ENCODE data around the gene CACUL1. TPM values are rescaled to one million over a fixed set of nuclear protein-coding genes. Genes with fewer than 3 reads are reported as not detected.

CACUL1 gene
- total RNA-seq, 1 experiment from 2014 or later = 38.5 TPM

- no CpG with 5 or more reads among the region's 17 CpGs for WGBS (ENCODE audit: extremely low coverage, insufficient read length, low lambda C conversion rate)
- no peaks in the 10 kb centered on the region for H3K27me3 ChIP-seq (ENCODE audit: insufficient read depth, low read length)
Measured at GRCh38 chr10:118753331-118754228, 1.2 kb downstream of the CACUL1 start.

More at GRCh38 chr10:118753331-118754228, 1.2 kb downstream of the CACUL1 start:
- TF ChIP-seq CTCF (conservative IDR thresholded peaks at IDR 0.05) = no peak
- H3K36me3 Mint-ChIP-seq (ENCODE audit: insufficient read depth in 1 of 3, low read depth in 3 of 3) = peaks cover 0 to 9% (median 4%) of the 10 kb centered on the region in 3 experiments; a peak in 3 of 7 replicates
- Histone ChIP-seq H3T11ph (ENCODE audit: low read length) (no peak overlapping the region), H4K20me1 (ENCODE audit: control insufficient read depth, insufficient read depth, insufficient read length) (no peaks in the 10 kb centered on the region), H3K23ac (ENCODE audit: insufficient read length, low read depth, low read length) (no peak overlapping the region), H2BK15ac (ENCODE audit: low read depth, low read length) (no peak overlapping the region), H3K9me3 (ENCODE audit: control insufficient read depth, low read depth, low read length) (no peaks in the 10 kb centered on the region), H3K27ac (ENCODE audit: insufficient read length, low read depth, low read length) (peak overlapping the region; percentile 54), H2AK5ac (ENCODE audit: insufficient read length, low read length) (no peak overlapping the region), H3K4me2 (ENCODE audit: insufficient read depth, insufficient read length, low read length) (peak overlapping the region; percentile 100), H4K91ac (ENCODE audit: insufficient read length, low read depth, low read length) (no peak overlapping the region), H3K23me2 (ENCODE audit: insufficient read length, low read depth, low read length, poor library complexity, severe bottlenecking) (peaks cover 15% of the 10 kb centered on the region), H2BK5ac (ENCODE audit: insufficient read length, low read length) (peak overlapping the region; percentile 64), H2AFZ (ENCODE audit: low read length) (no peak overlapping the region), H3K56ac (ENCODE audit: insufficient read length, low read depth, low read length) (no peak overlapping the region), H2BK20ac (ENCODE audit: low read depth, low read length, poor library complexity, severe bottlenecking) (no peak overlapping the region), H3K14ac (ENCODE audit: insufficient read depth, low read length) (peak overlapping the region; percentile 51), H4K5ac (ENCODE audit: insufficient read length, low read depth, low read length) (no peak overlapping the region), H3K4me1 (ENCODE audit: insufficient read depth, low read length) (no peaks in the 10 kb centered on the region; the same call in 1 of the 2 replicates), H3K79me2 (ENCODE audit: insufficient read depth, low read length) (peaks cover 37% of the 10 kb centered on the region; the same call in 1 of the 2 replicates), H2BK12ac (ENCODE audit: insufficient read length, low read depth, low read length) (no peak overlapping the region), H4K8ac (replicated peaks; ENCODE audit: insufficient read length, low read depth, low read length) (no peak overlapping the region), H2BK120ac (ENCODE audit: low read depth, low read length, poor library complexity, severe bottlenecking) (no peak overlapping the region), H3K4ac (ENCODE audit: low read depth, low read length) (no peak overlapping the region), H3K18ac (ENCODE audit: insufficient read length, low read depth, low read length) (peak overlapping the region; percentile 96), H3K9ac (ENCODE audit: extremely low read depth, insufficient read length, low read length) (peak overlapping the region; percentile 91), H3K79me1 (ENCODE audit: insufficient read depth, low read depth, low read length, poor library complexity, severe bottlenecking) (no peaks in the 10 kb centered on the region)
- H3K4me3 Mint-ChIP-seq = peak overlapping the region; percentile 98
- peaks cover 16% of the 10 kb centered on the region for H3K27me3 Mint-ChIP-seq (ENCODE audit: low read depth)
- H3K27ac Mint-ChIP-seq = peak overlapping the region; percentile 98 to 99 (median 99); a peak in 6 of 7 replicates
- peaks cover 15 to 18% of the 10 kb centered on the region in 2 experiments for H3K4me1 Mint-ChIP-seq
- no peak for DNase-seq
- H3K9me3 Mint-ChIP-seq = no peaks in the 10 kb centered on the region

All from H9 (cell line).